Neural progenitor cell (in vitro differentiated cells): ENCODE measurements around the gene CSTF2T. TPM values are rescaled to one million over a fixed set of nuclear protein-coding genes. Genes with fewer than 3 reads are reported as not detected.

Experiments used
- DNase-seq: peaks from one replicate; pipeline ENCODE4 v3.0.0-alpha.2; 2016; ENCODE audit warnings: low spot score
- H2AFZ ChIP-seq: fragments of 200-600 bp; sonication (generic); replicated peaks from 2 replicates; pipeline ENCODE4 v1.6.1; 2016; ENCODE audit warnings: antibody characterized with exemption
- H3F3A ChIP-seq: fragments of 200-600 bp; sonication (generic); 2 replicates; pipeline ENCODE4 v1.6.1; 2016; ENCODE audit warnings: antibody characterized with exemption, low read depth
- H3K27ac ChIP-seq: fragments of 200-600 bp; sonication (generic); 2 replicates; pipeline ENCODE4 v1.5.1; 2016; ENCODE audit warnings: mild to moderate bottlenecking
- H3K27me3 ChIP-seq: fragments of 200-600 bp; sonication (generic); 2 replicates; pipeline ENCODE4 v1.6.1; 2016; ENCODE audit warnings: mild to moderate bottlenecking, moderate library complexity
- H3K36me3 ChIP-seq: fragments of 200-600 bp; sonication (generic); 2 replicates; pipeline ENCODE4 v1.5.1; 2016
- H3K4me1 ChIP-seq: fragments of 200-600 bp; sonication (generic); 2 replicates; pipeline ENCODE4 v1.6.1; 2016; ENCODE audit warnings: mixed run types
- H3K4me2 ChIP-seq: fragments of 200-600 bp; sonication (generic); 2 replicates; pipeline ENCODE4 v1.6.1; 2016
- H3K4me3 ChIP-seq: fragments of 200-600 bp; sonication (generic); 2 replicates; pipeline ENCODE4 v1.5.1; 2016
- H3K79me2 ChIP-seq: fragments of 200-600 bp; sonication (generic); 2 replicates; pipeline ENCODE4 v1.6.1; 2016; ENCODE audit warnings: low read depth
- H3K9ac ChIP-seq: fragments of 200-600 bp; sonication (generic); 2 replicates; pipeline ENCODE4 v1.6.1; 2016
- H3K9me3 ChIP-seq: fragments of 200-600 bp; sonication (generic); 2 replicates; pipeline ENCODE4 v1.5.1; 2016; ENCODE audit warnings: low read depth
- H4K20me1 ChIP-seq: fragments of 200-600 bp; sonication (generic); 2 replicates; pipeline ENCODE4 v1.6.1; 2016; ENCODE audit warnings: low read depth
- H3K27ac Mint-ChIP-seq: 3 replicates; pipeline ENCODE4 v1.8.0; 2021; ENCODE audit warnings: mixed read lengths
- H3K27me3 Mint-ChIP-seq: 2 replicates; pipeline ENCODE4 v1.8.0; 2022; ENCODE audit warnings: low read depth, mild to moderate bottlenecking, inconsistent platforms, moderate library complexity, mixed read lengths; ENCODE audit not compliant: insufficient read depth
- H3K36me3 Mint-ChIP-seq: 3 replicates; pipeline ENCODE4 v1.8.0; 2021; ENCODE audit warnings: mixed read lengths
- H3K4me1 Mint-ChIP-seq: 3 replicates; pipeline ENCODE4 v1.8.0; 2021; ENCODE audit warnings: mixed read lengths
- H3K4me3 Mint-ChIP-seq: 3 replicates; pipeline ENCODE4 v1.8.0; 2021; ENCODE audit warnings: mild to moderate bottlenecking, moderate library complexity, mixed read lengths
- H3K9me3 Mint-ChIP-seq: 3 replicates; pipeline ENCODE4 v1.8.0; 2020; ENCODE audit warnings: mixed read lengths
- EZH2 ChIP-seq: fragments of 200-600 bp; sonication (generic); IDR thresholded peaks from 2 replicates; pipeline ENCODE4 v1.6.1; 2017; ENCODE audit warnings: antibody characterized with exemption, mild to moderate bottlenecking, moderate library complexity
- EZH2phosphoT487 ChIP-seq: fragments of 200-600 bp; sonication (generic); IDR thresholded peaks from 2 replicates; pipeline ENCODE4 v1.6.1; 2017; ENCODE audit warnings: antibody characterized with exemption
- total RNA-seq: library from RNA; depleted of rRNA; stranded (reverse); fragments of >200 nt; gene quantifications from 2 replicates; pipeline ENCODE4 v1.2.3, GENCODE V29; 2015; ENCODE audit warnings: low replicate concordance
- TF ChIP-seq, protein P1 (sequence below): fragments of 200-600 bp; sonication (generic); IDR thresholded peaks from 2 replicates; pipeline ENCODE4 v1.5.1; 2017; ENCODE audit warnings: antibody characterized with exemption, mild to moderate bottlenecking

The CSTF2T gene
- total RNA-seq, 1 donor from 2014 or later = 53.7 TPM

DNA sequence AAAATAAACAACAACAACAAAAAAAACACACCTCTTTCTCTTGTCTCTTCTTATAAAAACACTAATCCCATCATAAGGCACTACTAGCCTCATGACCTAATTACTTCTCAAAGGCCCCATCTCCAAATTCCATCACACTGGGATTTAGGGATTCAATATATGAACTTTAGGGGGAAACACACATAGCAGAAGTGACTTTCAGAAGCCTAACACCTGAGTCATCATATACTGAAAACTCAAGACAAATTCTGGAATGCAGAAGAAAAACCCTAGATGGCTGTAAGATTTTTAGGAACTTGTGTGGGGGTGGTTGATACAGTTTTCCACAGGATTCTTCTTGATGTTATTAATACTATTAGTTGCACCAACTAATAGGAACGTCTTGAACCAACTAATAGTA lies 33.7 kb upstream of the CSTF2T start:
- H3K27ac Mint-ChIP-seq = no peak overlapping the region
- H3K4me1 Mint-ChIP-seq = peaks cover 5% of the 10 kb centered on the region
- no peak for TF ChIP-seq EZH2phosphoT487
- TF ChIP-seq, protein P1, sequence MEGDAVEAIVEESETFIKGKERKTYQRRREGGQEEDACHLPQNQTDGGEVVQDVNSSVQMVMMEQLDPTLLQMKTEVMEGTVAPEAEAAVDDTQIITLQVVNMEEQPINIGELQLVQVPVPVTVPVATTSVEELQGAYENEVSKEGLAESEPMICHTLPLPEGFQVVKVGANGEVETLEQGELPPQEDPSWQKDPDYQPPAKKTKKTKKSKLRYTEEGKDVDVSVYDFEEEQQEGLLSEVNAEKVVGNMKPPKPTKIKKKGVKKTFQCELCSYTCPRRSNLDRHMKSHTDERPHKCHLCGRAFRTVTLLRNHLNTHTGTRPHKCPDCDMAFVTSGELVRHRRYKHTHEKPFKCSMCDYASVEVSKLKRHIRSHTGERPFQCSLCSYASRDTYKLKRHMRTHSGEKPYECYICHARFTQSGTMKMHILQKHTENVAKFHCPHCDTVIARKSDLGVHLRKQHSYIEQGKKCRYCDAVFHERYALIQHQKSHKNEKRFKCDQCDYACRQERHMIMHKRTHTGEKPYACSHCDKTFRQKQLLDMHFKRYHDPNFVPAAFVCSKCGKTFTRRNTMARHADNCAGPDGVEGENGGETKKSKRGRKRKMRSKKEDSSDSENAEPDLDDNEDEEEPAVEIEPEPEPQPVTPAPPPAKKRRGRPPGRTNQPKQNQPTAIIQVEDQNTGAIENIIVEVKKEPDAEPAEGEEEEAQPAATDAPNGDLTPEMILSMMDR = no peak
- no peak for TF ChIP-seq EZH2
- Histone ChIP-seq H3K9me3 (no peaks in the 10 kb centered on the region), H3K27ac (no peak overlapping the region), H3K27me3 (no peaks in the 10 kb centered on the region), H3K79me2 (no peaks in the 10 kb centered on the region), H3K36me3 (no peaks in the 10 kb centered on the region), H2AFZ (no peak overlapping the region), H3F3A (peaks cover 5% of the 10 kb centered on the region), H3K9ac (no peak overlapping the region), H3K4me2 (no peak overlapping the region), H3K4me3 (no peak overlapping the region), H4K20me1 (no peaks in the 10 kb centered on the region), H3K4me1 (peaks cover 6% of the 10 kb centered on the region)
- DNase-seq = no peak
- no peaks in the 10 kb centered on the region for H3K27me3 Mint-ChIP-seq
- no peaks in the 10 kb centered on the region for H3K9me3 Mint-ChIP-seq
- H3K4me3 Mint-ChIP-seq = no peak overlapping the region
- no peaks in the 10 kb centered on the region for H3K36me3 Mint-ChIP-seq

DNA sequence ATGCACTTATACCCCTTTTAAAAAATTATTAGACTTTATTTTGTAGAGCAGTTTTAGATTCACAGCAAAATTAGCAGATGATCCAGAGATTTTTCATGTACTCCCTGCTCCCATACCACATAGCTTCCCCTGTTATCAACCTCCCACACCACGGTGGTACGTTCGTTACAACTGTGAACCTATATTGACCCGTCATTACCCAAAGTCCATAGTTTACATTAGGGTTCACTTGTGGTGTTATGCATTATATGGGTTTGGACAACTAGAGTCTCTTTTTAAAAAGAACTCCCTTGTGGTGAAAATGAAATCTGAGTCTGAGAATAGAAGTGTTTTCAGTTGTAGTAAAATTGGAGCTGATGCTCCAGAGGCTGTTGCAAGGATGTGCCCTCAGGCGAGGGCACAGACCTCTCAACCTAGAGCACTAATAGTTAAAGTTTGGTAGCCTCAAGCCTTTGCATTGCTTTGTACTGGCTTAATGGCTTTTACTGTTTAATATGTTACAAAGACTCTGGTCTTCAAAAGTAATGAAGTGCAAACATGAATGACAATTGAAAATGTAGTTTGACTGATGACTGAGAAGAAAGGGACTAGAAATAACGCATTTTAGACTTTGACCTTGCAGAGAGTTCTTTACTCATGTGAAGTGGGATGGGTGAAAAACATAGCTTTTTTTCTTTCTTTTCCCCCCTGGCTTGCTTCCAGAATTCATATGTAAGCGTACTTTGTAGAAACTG lies 30.6 kb upstream of the CSTF2T start:
- H3K4me3 Mint-ChIP-seq = no peak overlapping the region
- TF ChIP-seq EZH2 = no peak
- TF ChIP-seq EZH2phosphoT487 = no peak
- TF ChIP-seq, protein P1 = no peak
- Histone ChIP-seq H3K4me3 (no peak overlapping the region), H3K4me1 (peaks cover 6% of the 10 kb centered on the region), H3F3A (peaks cover 5% of the 10 kb centered on the region), H3K4me2 (no peak overlapping the region), H4K20me1 (no peaks in the 10 kb centered on the region), H3K27me3 (no peaks in the 10 kb centered on the region), H3K9me3 (no peaks in the 10 kb centered on the region), H3K9ac (no peak overlapping the region), H3K79me2 (no peaks in the 10 kb centered on the region), H3K27ac (no peak overlapping the region), H2AFZ (no peak overlapping the region), H3K36me3 (no peaks in the 10 kb centered on the region)
- H3K9me3 Mint-ChIP-seq = no peaks in the 10 kb centered on the region
- H3K36me3 Mint-ChIP-seq = no peaks in the 10 kb centered on the region
- H3K27me3 Mint-ChIP-seq = peaks cover 2% of the 10 kb centered on the region
- no peak for DNase-seq
- H3K4me1 Mint-ChIP-seq = peaks cover 5% of the 10 kb centered on the region
- no peak overlapping the region for H3K27ac Mint-ChIP-seq

DNA sequence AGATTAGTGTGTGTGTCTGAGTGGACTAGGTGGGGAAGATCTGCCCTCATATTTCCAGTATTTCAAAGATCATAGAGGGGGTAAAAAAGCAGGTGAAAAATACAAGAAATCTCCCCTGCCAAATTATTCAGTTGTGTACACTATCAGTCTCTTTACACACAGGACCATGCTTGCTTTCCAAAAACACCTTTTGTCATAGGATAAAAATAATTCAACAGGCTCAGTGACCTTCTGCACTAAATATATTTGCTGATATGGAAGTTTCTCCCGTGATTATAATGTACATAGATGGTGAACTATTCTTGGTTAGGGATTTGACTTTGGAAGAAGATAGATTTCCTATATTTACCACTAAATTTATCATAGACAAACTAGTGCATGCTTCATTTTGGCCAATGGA lies 24.6 kb upstream of the CSTF2T start:
- Histone ChIP-seq H3K4me3 (no peak overlapping the region), H3K79me2 (no peaks in the 10 kb centered on the region), H3K27ac (no peak overlapping the region), H3K36me3 (no peaks in the 10 kb centered on the region), H3K4me1 (no peaks in the 10 kb centered on the region), H3K9ac (no peak overlapping the region), H4K20me1 (no peaks in the 10 kb centered on the region), H3K4me2 (no peak overlapping the region), H2AFZ (no peak overlapping the region), H3K9me3 (no peaks in the 10 kb centered on the region), H3F3A (no peaks in the 10 kb centered on the region), H3K27me3 (no peaks in the 10 kb centered on the region)
- Mint-ChIP-seq H3K27me3 (peaks cover 6% of the 10 kb centered on the region), H3K36me3 (no peaks in the 10 kb centered on the region), H3K9me3 (no peaks in the 10 kb centered on the region), H3K27ac (no peak overlapping the region), H3K4me1 (no peaks in the 10 kb centered on the region), H3K4me3 (no peak overlapping the region)
- DNase-seq = no peak
- TF ChIP-seq, protein P1 = no peak
- TF ChIP-seq EZH2 (no peak), EZH2phosphoT487 (no peak)
